Panc1 (cell line): ENCODE data around the gene SCPEP1. TPM values are rescaled to one million over a fixed set of nuclear protein-coding genes. Genes with fewer than 3 reads are reported as not detected.

Experiments used
- ATAC-seq: fragments of 200-7000 bp; cut with Tn5 transposase; 2 replicates; pipeline ENCODE4 v1.9.1; 2020; ENCODE audit warnings: mild to moderate bottlenecking, moderate library complexity
- BruUV-seq: library from RNA; stranded (reverse); fragments of 400-500 nt; replicated peaks from 2 replicates; lab custom pipeline; 2021; lab: Mats Ljungman, UMichigan
- CTCF ChIA-PET: fragments of 300-600 bp; sonication (Branson Sonifier 250); formaldehyde crosslinking; loops from one replicate; lab custom pipeline; 2022; ENCODE audit warnings: antibody characterized with exemption; lab: Charles Lee
- POLR2A ChIA-PET: fragments of 300-600 bp; sonication (Branson Sonifier 250); formaldehyde crosslinking; loops from one replicate; lab custom pipeline; 2022; ENCODE audit warnings: antibody characterized with exemption; lab: Charles Lee
- DNase-seq: peaks from one replicate; pipeline ENCODE4 v3.0.0-alpha.2; 2010; ENCODE audit warnings: low read depth, low spot score
- H3K27ac ChIP-seq: 2 replicates; pipeline ENCODE4 v1.5.1; 2011; ENCODE audit warnings: mild to moderate bottlenecking, low read length, inconsistent platforms
- H3K27me3 ChIP-seq: fragments of 200-500 bp; sonication (Bioruptor generic); 2 replicates; pipeline ENCODE4 v1.6.0; 2014; ENCODE audit warnings: low read length, inconsistent platforms; ENCODE audit not compliant: control insufficient read depth, insufficient read depth
- H3K36me3 ChIP-seq: fragments of 200-500 bp; sonication (Bioruptor generic); 2 replicates; pipeline ENCODE4 v1.5.1; 2014; ENCODE audit warnings: inconsistent platforms, mild to moderate bottlenecking, low read length, moderate library complexity; ENCODE audit not compliant: control insufficient read depth, insufficient read depth
- H3K4me1 ChIP-seq: 2 replicates; pipeline ENCODE4 v1.5.1; 2011; ENCODE audit warnings: inconsistent platforms, mild to moderate bottlenecking, low read length, moderate library complexity; ENCODE audit not compliant: control insufficient read depth, insufficient read depth
- H3K4me3 ChIP-seq, 2 experiments: 2 replicates each; pipeline ENCODE4 v1.5.1; 2011 to 2012; ENCODE audit warnings: low read depth in 2 of 2, low read length in 2 of 2, mild to moderate bottlenecking in 2 of 2, inconsistent platforms in 1 of 2, moderate library complexity in 1 of 2
- H3K9me3 ChIP-seq: fragments of 200-500 bp; sonication (Bioruptor generic); 2 replicates; pipeline ENCODE4 v1.5.1; 2014; ENCODE audit warnings: low read depth, mild to moderate bottlenecking, inconsistent platforms, low read length, moderate library complexity; ENCODE audit not compliant: control insufficient read depth, insufficient read depth
- POLR2AphosphoS5 ChIP-seq: IDR thresholded peaks from 2 replicates; pipeline ENCODE4 v1.6.1; 2012; ENCODE audit warnings: mild to moderate bottlenecking, low read depth, low read length, moderate library complexity
- SIN3A ChIP-seq: IDR thresholded peaks from 2 replicates; pipeline ENCODE4 v1.6.1; 2012; ENCODE audit warnings: low read depth, mild to moderate bottlenecking, low read length, moderate library complexity, borderline replicate concordance; ENCODE audit not compliant: insufficient read depth
- TCF7L2 ChIP-seq: IDR thresholded peaks from 2 replicates; pipeline ENCODE4 v1.6.1; 2011; ENCODE audit warnings: mild to moderate bottlenecking, low read depth, low read length, inconsistent platforms
- in situ Hi-C: cut with HindIII; loops from 2 replicates; pipeline ENCODE4 v1.10.0; 2016; ENCODE audit warnings: low sequenced_read_pairs, low pct_unique_long_range_greater_than_20kb
- intact Hi-C: fragments of 100-400 bp; cut with micrococcal nuclease; formaldehyde crosslinking; loops from one replicate; pipeline ENCODE4 v1.10.0; 2022; ENCODE audit not compliant: unreplicated experiment
- total RNA-seq: library from RNA; stranded (reverse); gene quantifications from one replicate; pipeline ENCODE4 v1.2.1, GENCODE V29; 2021; ENCODE audit not compliant: unreplicated experiment
- TF ChIP-seq, protein P1 (sequence below), 2 experiments: IDR thresholded peaks; 2 replicates each; pipeline ENCODE4 v1.6.1; 2011 to 2012; ENCODE audit warnings: low read depth in 2 of 2, control low read depth in 1 of 2, low read length in 1 of 2, mild to moderate bottlenecking in 1 of 2, moderate library complexity in 1 of 2; ENCODE audit not compliant: insufficient read depth in 1 of 2
- TF ChIP-seq, protein P2 (sequence below): fragments of 450-650 bp; IDR thresholded peaks from 2 replicates; pipeline ENCODE4 v1.5.1; 2017; ENCODE audit warnings: mild to moderate bottlenecking

Gene SCPEP1
- total RNA-seq, 1 experiment from 2014 or later: 50.7 TPM

DNA sequence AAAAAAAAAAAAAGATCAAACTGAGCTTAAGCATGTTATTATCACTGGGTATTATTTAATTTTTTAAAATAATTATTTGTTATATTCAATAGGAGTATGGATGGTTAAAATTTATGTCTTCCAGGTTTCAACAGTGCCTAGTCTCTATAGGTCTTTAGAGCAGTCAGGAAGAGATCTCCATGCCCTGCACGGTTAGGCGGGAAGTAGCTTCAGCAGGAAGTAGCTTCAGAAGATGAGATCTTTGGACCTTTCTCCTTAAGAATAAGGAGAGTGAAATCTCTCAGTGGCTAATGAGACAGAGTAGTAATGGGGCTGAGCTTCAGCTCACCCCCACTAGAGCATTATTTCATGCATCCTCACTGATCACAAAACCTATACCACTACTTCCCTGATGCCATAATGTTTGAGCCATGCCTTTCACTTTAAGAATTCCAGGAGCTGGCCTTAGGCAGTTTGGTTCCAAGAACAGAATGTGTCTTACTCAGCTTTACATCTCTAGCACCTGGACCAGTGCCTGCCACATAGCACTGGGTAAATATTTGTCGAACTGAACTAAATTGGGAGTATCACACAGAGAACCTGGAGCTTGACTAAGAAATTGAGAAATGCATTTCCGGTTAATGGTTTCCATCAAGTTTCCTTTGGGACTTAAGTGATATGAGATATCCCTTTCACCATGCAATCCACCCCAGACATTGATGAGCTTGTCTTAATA, 43.5 kb downstream of the SCPEP1 start:
- CTCF ChIA-PET: interaction anchor here (0.6 kb wide), 1 partner anchor 10 kb away, joined by 6 read pairs; no protein-coding TSS in a partner anchor
- no peaks in the 10 kb centered on the region; the same call in 1 of the 2 replicates for H3K9me3 ChIP-seq
- no peak overlapping the region for H3K27ac ChIP-seq
- in situ Hi-C loops (no loop called here), intact Hi-C loops (no loop called here)
- H3K27me3 ChIP-seq: no peaks in the 10 kb centered on the region
- no peak overlapping the region for H3K4me3 ChIP-seq
- H3K4me1 ChIP-seq: no peaks in the 10 kb centered on the region
- no TSS peak for BruUV-seq
- POLR2A ChIA-PET: interaction anchor here (0.6 kb wide), 1 partner anchor 33 kb away, joined by 10 read pairs; no protein-coding TSS in a partner anchor
- no peaks in the 10 kb centered on the region for H3K36me3 ChIP-seq
- TF ChIP-seq, protein P1, sequence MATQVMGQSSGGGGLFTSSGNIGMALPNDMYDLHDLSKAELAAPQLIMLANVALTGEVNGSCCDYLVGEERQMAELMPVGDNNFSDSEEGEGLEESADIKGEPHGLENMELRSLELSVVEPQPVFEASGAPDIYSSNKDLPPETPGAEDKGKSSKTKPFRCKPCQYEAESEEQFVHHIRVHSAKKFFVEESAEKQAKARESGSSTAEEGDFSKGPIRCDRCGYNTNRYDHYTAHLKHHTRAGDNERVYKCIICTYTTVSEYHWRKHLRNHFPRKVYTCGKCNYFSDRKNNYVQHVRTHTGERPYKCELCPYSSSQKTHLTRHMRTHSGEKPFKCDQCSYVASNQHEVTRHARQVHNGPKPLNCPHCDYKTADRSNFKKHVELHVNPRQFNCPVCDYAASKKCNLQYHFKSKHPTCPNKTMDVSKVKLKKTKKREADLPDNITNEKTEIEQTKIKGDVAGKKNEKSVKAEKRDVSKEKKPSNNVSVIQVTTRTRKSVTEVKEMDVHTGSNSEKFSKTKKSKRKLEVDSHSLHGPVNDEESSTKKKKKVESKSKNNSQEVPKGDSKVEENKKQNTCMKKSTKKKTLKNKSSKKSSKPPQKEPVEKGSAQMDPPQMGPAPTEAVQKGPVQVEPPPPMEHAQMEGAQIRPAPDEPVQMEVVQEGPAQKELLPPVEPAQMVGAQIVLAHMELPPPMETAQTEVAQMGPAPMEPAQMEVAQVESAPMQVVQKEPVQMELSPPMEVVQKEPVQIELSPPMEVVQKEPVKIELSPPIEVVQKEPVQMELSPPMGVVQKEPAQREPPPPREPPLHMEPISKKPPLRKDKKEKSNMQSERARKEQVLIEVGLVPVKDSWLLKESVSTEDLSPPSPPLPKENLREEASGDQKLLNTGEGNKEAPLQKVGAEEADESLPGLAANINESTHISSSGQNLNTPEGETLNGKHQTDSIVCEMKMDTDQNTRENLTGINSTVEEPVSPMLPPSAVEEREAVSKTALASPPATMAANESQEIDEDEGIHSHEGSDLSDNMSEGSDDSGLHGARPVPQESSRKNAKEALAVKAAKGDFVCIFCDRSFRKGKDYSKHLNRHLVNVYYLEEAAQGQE (IDR thresholded peaks at IDR 0.05; ENCODE audit: insufficient read depth in 1 of 2, low read depth in 2 of 2, low read length in 1 of 2): no peak
- TF ChIP-seq TCF7L2 (no peak), SIN3A (no peak), POLR2AphosphoS5 (no peak)
- TF ChIP-seq, protein P2, sequence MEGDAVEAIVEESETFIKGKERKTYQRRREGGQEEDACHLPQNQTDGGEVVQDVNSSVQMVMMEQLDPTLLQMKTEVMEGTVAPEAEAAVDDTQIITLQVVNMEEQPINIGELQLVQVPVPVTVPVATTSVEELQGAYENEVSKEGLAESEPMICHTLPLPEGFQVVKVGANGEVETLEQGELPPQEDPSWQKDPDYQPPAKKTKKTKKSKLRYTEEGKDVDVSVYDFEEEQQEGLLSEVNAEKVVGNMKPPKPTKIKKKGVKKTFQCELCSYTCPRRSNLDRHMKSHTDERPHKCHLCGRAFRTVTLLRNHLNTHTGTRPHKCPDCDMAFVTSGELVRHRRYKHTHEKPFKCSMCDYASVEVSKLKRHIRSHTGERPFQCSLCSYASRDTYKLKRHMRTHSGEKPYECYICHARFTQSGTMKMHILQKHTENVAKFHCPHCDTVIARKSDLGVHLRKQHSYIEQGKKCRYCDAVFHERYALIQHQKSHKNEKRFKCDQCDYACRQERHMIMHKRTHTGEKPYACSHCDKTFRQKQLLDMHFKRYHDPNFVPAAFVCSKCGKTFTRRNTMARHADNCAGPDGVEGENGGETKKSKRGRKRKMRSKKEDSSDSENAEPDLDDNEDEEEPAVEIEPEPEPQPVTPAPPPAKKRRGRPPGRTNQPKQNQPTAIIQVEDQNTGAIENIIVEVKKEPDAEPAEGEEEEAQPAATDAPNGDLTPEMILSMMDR: no peak
- ATAC-seq (peak; percentile 56; the same call in 1 of the 2 replicates), DNase-seq (peak; percentile 15)

DNA sequence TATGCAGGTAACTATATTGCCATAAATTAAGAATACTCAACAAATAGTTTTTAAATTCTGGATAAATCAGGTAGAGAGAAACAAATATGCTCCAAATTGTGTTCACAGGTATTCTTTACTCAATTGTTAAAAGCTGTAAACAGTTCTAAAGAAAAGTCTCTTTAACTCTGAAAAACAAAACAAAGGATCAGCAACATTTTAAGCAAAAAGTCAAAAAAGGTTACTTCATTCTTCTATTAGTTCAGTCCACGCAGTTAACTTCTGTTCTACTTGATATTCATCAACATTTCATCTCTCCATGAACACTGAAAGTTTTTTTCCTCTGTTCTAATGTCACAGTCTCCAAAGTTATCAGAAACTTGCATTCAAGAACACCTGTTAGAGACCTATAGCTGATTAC, 47.9 kb downstream of the SCPEP1 start:
- no peak for ATAC-seq
- POLR2A ChIA-PET: interaction anchor here (0.7 kb wide), 1 partner anchor 15 kb away, joined by 3 read pairs; no protein-coding TSS in a partner anchor
- H3K27me3 ChIP-seq: no peaks in the 10 kb centered on the region
- no TSS peak for BruUV-seq
- intact Hi-C loops: no loop called here
- no peaks in the 10 kb centered on the region for H3K4me1 ChIP-seq
- H3K27ac ChIP-seq: no peak overlapping the region
- in situ Hi-C loops: no loop called here
- DNase-seq: no peak
- CTCF ChIA-PET: no interaction called here
- H3K9me3 ChIP-seq: no peaks in the 10 kb centered on the region; the same call in 1 of the 2 replicates
- H3K36me3 ChIP-seq: no peaks in the 10 kb centered on the region
- no peak overlapping the region for H3K4me3 ChIP-seq
- TF ChIP-seq, protein P1 (IDR thresholded peaks at IDR 0.05; ENCODE audit: insufficient read depth in 1 of 2, low read depth in 2 of 2, low read length in 1 of 2): no peak
- TF ChIP-seq TCF7L2: no peak
- no peak for TF ChIP-seq SIN3A
- no peak for TF ChIP-seq POLR2AphosphoS5
- TF ChIP-seq, protein P2: no peak
